Measurements from ENCODE around the gene SPOPL.
"Not testable (repeated sequence)": the region's sequence is repeated elsewhere in the genome, so short reads cannot be mapped to it uniquely, and the experiment has no call there.

The SPOPL gene

GRCh38 chr2:138501425-138502254 is at the start of gene SPOPL:
Gene SPOPL (plus strand): TSS chr2:138501770. CDS start chr2:138550217, 48,447 bp downstream.
- Mint-ChIP-seq H3K9me3 (no peaks in the 10 kb centered on the region), H3K4me1 (peaks cover 37% of the 10 kb centered on the region), H3K27me3 (no peaks in the 10 kb centered on the region), H3K36me3 (peaks cover 27% of the 10 kb centered on the region), H3K4me3 (peak within 1 kb of the TSS; percentile 94), H3K27ac (peak within 1 kb of the TSS; percentile 92)
- peak; percentile 93 for ATAC-seq

- no peak for ATAC-seq
- no peaks in the 10 kb centered on the region for H3K4me1 Mint-ChIP-seq
- no peaks in the 10 kb centered on the region for H3K27me3 Mint-ChIP-seq
- H3K36me3 Mint-ChIP-seq = peaks cover 7% of the 10 kb centered on the region
- H3K27ac Mint-ChIP-seq = no peak overlapping the region
- H3K9me3 Mint-ChIP-seq = no peaks in the 10 kb centered on the region
- no peak overlapping the region for H3K4me3 Mint-ChIP-seq
Measured at GRCh38 chr2:138452324-138452723, 49.2 kb upstream of the SPOPL start.

DNA sequence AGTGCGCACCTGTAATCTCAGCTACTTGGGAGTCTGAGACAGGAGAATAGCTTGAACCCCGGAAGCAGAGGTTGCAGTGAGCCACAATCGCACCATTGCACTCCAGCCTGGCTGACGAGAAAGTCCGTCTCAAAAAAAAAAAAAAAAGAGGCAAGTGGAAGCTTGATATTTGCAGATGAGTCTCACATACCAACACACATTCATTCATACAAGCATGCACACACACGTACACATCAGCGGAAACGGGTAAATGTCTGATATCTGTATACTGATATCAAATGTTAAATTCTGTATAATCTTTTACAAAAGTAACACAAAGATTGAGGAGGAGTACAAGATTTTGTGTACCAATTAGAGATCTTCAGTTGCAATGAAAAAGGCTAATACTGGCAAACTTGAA is 47.8 kb upstream of the SPOPL start:
- Mint-ChIP-seq H3K36me3 (peaks cover 15% of the 10 kb centered on the region), H3K4me3 (no peak overlapping the region), H3K9me3 (peaks cover 4% of the 10 kb centered on the region), H3K27me3 (no peaks in the 10 kb centered on the region), H3K27ac (no peak overlapping the region), H3K4me1 (no peaks in the 10 kb centered on the region)
- no peak for ATAC-seq

DNA sequence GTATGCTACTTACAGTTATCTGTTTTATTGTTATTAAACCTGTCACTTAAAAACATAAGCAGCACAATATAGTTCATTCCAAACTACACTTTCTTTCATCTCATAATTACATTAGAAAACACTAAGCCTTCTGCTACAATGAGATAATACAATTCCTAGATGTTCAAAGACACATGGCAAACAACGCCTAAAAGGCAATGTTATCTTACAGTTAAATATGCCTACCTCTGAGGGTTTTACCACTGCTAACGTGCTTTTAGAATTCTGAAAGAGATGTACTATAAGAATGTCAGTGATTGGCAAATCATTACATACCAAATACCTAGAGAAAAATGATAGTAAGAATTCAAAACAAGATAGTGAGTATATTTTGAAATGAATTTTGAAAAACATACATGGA is 46.8 kb upstream of the SPOPL start:
- no peak overlapping the region for H3K27ac Mint-ChIP-seq
- H3K9me3 Mint-ChIP-seq = peaks cover 11% of the 10 kb centered on the region
- H3K27me3 Mint-ChIP-seq = no peaks in the 10 kb centered on the region
- no peak overlapping the region for H3K4me3 Mint-ChIP-seq
- H3K4me1 Mint-ChIP-seq = no peaks in the 10 kb centered on the region
- ATAC-seq = no peak
- H3K36me3 Mint-ChIP-seq = peaks cover 18% of the 10 kb centered on the region

DNA sequence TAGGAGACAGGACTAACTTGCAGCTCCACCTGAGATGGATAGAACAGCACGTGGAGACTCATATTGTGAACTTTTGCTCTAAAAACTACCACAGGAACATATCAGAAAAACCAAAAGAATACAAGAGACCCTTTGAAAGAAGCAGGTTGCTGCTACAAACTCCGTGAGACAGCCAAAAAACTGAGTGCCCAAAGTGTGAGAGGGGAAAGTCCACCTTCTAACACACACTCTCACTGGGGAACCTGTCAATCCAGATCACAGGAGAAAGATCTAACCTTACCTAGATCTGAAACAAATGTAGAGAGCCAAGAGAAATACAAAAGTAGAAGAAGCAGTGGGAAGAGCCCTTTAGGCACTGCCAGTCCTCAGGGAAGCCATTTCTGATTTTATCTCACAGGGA is 46.3 kb upstream of the SPOPL start:
- Mint-ChIP-seq H3K4me3 (no peak overlapping the region), H3K9me3 (peaks cover 13% of the 10 kb centered on the region), H3K4me1 (no peaks in the 10 kb centered on the region), H3K36me3 (peaks cover 18% of the 10 kb centered on the region), H3K27ac (no peak overlapping the region), H3K27me3 (no peaks in the 10 kb centered on the region)
- no peak for ATAC-seq

- ATAC-seq = no peak
- H3K4me1 Mint-ChIP-seq = no peaks in the 10 kb centered on the region
- no peak overlapping the region for H3K4me3 Mint-ChIP-seq
- peaks cover 18% of the 10 kb centered on the region for H3K36me3 Mint-ChIP-seq
- no peak overlapping the region for H3K27ac Mint-ChIP-seq
- no peaks in the 10 kb centered on the region for H3K27me3 Mint-ChIP-seq
- peaks cover 13% of the 10 kb centered on the region for H3K9me3 Mint-ChIP-seq
Measured at GRCh38 chr2:138455691-138456090, 45.9 kb upstream of the SPOPL start.

GRCh38 chr2:138462689-138463088 is 38.9 kb upstream of the SPOPL start:
- H3K27ac Mint-ChIP-seq, H3K4me3 Mint-ChIP-seq, H3K27me3 Mint-ChIP-seq, H3K4me1 Mint-ChIP-seq, ATAC-seq: not testable (repeated sequence)
- Mint-ChIP-seq H3K36me3 (peaks cover 35% of the 10 kb centered on the region), H3K9me3 (peaks cover 16% of the 10 kb centered on the region)

GRCh38 chr2:138468617-138469016 is 33.0 kb upstream of the SPOPL start:
- Mint-ChIP-seq H3K9me3 (no peaks in the 10 kb centered on the region), H3K27ac (no peak overlapping the region), H3K36me3 (peaks cover 5% of the 10 kb centered on the region), H3K4me3 (no peak overlapping the region), H3K27me3 (no peaks in the 10 kb centered on the region), H3K4me1 (no peaks in the 10 kb centered on the region)
- ATAC-seq = no peak

DNA sequence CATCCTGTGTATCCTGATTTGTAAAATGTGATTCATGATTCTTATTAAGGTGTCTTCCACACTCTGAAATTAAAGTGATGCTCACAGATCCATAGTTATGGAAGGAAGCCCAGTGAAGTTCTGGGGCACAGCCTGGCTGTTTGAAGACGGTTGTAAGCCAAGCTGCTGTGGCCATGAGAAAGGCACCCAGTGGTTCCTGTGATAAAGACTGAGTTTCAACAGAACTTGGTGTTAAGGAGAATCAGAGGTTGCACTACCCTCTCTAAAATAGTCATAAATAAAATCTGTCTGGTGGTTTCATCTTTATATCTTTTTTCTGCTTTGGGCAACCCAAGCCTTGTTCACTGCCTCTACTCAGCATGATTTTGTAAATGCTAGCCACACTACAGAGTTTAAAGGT is 32.2 kb upstream of the SPOPL start:
- no peak overlapping the region for H3K4me3 Mint-ChIP-seq
- H3K27me3 Mint-ChIP-seq = no peaks in the 10 kb centered on the region
- ATAC-seq = no peak
- H3K27ac Mint-ChIP-seq = no peak overlapping the region
- no peaks in the 10 kb centered on the region for H3K36me3 Mint-ChIP-seq
- H3K4me1 Mint-ChIP-seq = peaks cover 7% of the 10 kb centered on the region
- H3K9me3 Mint-ChIP-seq = no peaks in the 10 kb centered on the region

GRCh38 chr2:138470941-138471340 is 30.6 kb upstream of the SPOPL start:
- Mint-ChIP-seq H3K4me1 (peaks cover 18% of the 10 kb centered on the region), H3K4me3 (no peak overlapping the region), H3K27me3 (no peaks in the 10 kb centered on the region), H3K27ac (no peak overlapping the region), H3K9me3 (no peaks in the 10 kb centered on the region), H3K36me3 (no peaks in the 10 kb centered on the region)
- ATAC-seq = no peak

GRCh38 chr2:138474100-138474825 is 27.3 kb upstream of the SPOPL start:
- H3K36me3 Mint-ChIP-seq = no peaks in the 10 kb centered on the region
- H3K4me1 Mint-ChIP-seq = peaks cover 18% of the 10 kb centered on the region
- H3K9me3 Mint-ChIP-seq = no peaks in the 10 kb centered on the region
- H3K27ac Mint-ChIP-seq = no peak overlapping the region
- ATAC-seq = no peak
- H3K4me3 Mint-ChIP-seq = no peak overlapping the region
- no peaks in the 10 kb centered on the region for H3K27me3 Mint-ChIP-seq

GRCh38 chr2:138475277-138475776 is 26.2 kb upstream of the SPOPL start:
- Mint-ChIP-seq H3K4me1 (peaks cover 18% of the 10 kb centered on the region), H3K27me3 (no peaks in the 10 kb centered on the region), H3K9me3 (no peaks in the 10 kb centered on the region), H3K36me3 (no peaks in the 10 kb centered on the region), H3K4me3 (no peak overlapping the region), H3K27ac (peak overlapping the region; percentile 52)
- ATAC-seq = peak; percentile 73

DNA sequence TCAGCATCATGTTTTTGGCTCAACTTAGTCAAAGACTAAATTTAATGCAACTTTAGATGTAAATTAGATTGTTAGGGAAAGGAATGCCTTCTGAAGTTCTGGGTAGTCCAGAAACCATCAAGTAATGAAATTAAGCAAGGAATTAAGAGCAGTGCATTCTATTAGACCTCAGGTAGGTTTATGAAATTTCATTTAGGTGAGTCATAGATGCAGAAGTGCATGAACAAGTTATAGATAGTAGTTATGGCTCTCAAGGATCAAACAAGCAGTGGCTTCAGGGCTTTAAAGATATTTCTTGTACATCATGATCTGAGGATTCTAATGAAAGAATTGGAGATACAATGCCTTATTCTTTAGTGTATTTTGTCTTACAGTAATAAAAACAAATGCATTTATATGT is 25.4 kb upstream of the SPOPL start:
- H3K4me1 Mint-ChIP-seq = peaks cover 18% of the 10 kb centered on the region
- no peaks in the 10 kb centered on the region for H3K9me3 Mint-ChIP-seq
- H3K27ac Mint-ChIP-seq = peak overlapping the region; percentile 52
- no peak for ATAC-seq
- no peaks in the 10 kb centered on the region for H3K27me3 Mint-ChIP-seq
- no peak overlapping the region for H3K4me3 Mint-ChIP-seq
- no peaks in the 10 kb centered on the region for H3K36me3 Mint-ChIP-seq

GRCh38 chr2:138476940-138477339 is 24.6 kb upstream of the SPOPL start:
- H3K4me1 Mint-ChIP-seq = peaks cover 18% of the 10 kb centered on the region
- H3K36me3 Mint-ChIP-seq = no peaks in the 10 kb centered on the region
- H3K27me3 Mint-ChIP-seq = no peaks in the 10 kb centered on the region
- no peak overlapping the region for H3K4me3 Mint-ChIP-seq
- H3K9me3 Mint-ChIP-seq = no peaks in the 10 kb centered on the region
- peak; percentile 45 for ATAC-seq
- H3K27ac Mint-ChIP-seq = no peak overlapping the region

- H3K4me1 Mint-ChIP-seq, H3K36me3 Mint-ChIP-seq, H3K27me3 Mint-ChIP-seq, ATAC-seq, H3K27ac Mint-ChIP-seq, H3K4me3 Mint-ChIP-seq, H3K9me3 Mint-ChIP-seq: not testable (repeated sequence)
Measured at GRCh38 chr2:138482796-138483195, 18.8 kb upstream of the SPOPL start.

- peaks cover 3% of the 10 kb centered on the region for H3K9me3 Mint-ChIP-seq
- H3K4me1 Mint-ChIP-seq = no peaks in the 10 kb centered on the region
- H3K36me3 Mint-ChIP-seq = peaks cover 5% of the 10 kb centered on the region
- no peak for ATAC-seq
- H3K27me3 Mint-ChIP-seq = no peaks in the 10 kb centered on the region
- no peak overlapping the region for H3K4me3 Mint-ChIP-seq
- H3K27ac Mint-ChIP-seq = no peak overlapping the region
Measured at GRCh38 chr2:138485019-138485418, 16.6 kb upstream of the SPOPL start.

Measured in stimulated activated memory B cell treated with anti-CD40 and anti-IgM and Interleukin-4, amounts not matched to agents 10 μg/mL and 1 μg/mL and 100 μg/mL, for 72 hours (primary cell).